Erythroblast (primary cell): ENCODE data around the gene STX3.

ENCODE experiments used
- GATA1 ChIP-seq: IDR thresholded peaks from 2 replicates; pipeline ENCODE4 v1.6.1; 2011; ENCODE audit warnings: low read depth, mild to moderate bottlenecking, control low read depth, low read length, moderate library complexity
- POLR2A ChIP-seq: IDR thresholded peaks from 2 replicates; pipeline ENCODE4 v1.6.1; 2011; ENCODE audit warnings: mild to moderate bottlenecking, low read length

- TF ChIP-seq POLR2A (no peak), GATA1 (no peak)
Measured at GRCh38 chr11:59756845-59757244, 1.7 kb downstream of the STX3 start.
